OCI-LY1 (cell line): ENCODE measurements around the gene DYNLL1.

Source experiments
- EZH2 ChIP-seq: fragments of 200-600 bp; sonication (generic), shearing (Covaris generic); IDR thresholded peaks from 2 replicates; pipeline ENCODE4 v1.8.0; 2017; ENCODE audit warnings: borderline replicate concordance, mixed run types, mild to moderate bottlenecking, antibody characterized with exemption, low read length, moderate library complexity, mixed read lengths
- TF ChIP-seq, protein P1 (sequence below): fragments of 200-600 bp; sonication (generic), shearing (Covaris generic); IDR thresholded peaks from 2 replicates; pipeline ENCODE4 v1.5.1; 2017; ENCODE audit warnings: mild to moderate bottlenecking, antibody characterized with exemption, low read length, moderate library complexity, mixed read lengths

DNA sequence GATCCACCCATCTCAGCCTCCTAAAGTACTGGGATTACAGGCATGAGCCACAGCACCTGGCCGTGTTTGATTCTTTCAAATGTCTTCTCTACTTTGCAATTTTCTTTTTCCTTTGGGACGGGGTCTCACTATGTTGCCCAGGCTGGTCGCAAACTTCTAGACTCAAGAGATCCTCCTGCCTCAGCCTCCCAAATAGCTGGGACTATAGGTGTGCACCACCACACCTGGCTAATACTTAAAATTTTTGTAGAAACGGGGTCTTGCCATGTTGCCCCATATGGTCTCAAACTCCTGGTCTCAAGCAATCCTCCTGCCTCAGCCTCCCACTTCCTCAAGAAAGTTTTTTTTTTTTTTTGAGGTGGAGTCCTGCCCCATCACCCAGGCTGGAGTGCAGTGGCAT is 47.9 kb upstream of the DYNLL1 start:
- TF ChIP-seq, protein P1, sequence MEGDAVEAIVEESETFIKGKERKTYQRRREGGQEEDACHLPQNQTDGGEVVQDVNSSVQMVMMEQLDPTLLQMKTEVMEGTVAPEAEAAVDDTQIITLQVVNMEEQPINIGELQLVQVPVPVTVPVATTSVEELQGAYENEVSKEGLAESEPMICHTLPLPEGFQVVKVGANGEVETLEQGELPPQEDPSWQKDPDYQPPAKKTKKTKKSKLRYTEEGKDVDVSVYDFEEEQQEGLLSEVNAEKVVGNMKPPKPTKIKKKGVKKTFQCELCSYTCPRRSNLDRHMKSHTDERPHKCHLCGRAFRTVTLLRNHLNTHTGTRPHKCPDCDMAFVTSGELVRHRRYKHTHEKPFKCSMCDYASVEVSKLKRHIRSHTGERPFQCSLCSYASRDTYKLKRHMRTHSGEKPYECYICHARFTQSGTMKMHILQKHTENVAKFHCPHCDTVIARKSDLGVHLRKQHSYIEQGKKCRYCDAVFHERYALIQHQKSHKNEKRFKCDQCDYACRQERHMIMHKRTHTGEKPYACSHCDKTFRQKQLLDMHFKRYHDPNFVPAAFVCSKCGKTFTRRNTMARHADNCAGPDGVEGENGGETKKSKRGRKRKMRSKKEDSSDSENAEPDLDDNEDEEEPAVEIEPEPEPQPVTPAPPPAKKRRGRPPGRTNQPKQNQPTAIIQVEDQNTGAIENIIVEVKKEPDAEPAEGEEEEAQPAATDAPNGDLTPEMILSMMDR, result no peak
- no peak for TF ChIP-seq EZH2
